NCI-H748 treated with DMSO at 0.1 percent for 48 hours (cell line): Measurements from ENCODE around the gene EDEM2.
"Not testable (repeated sequence)": the region's sequence is repeated elsewhere in the genome, so short reads cannot be mapped to it uniquely, and the experiment has no call there.

Experiments used
- DNase-seq: peaks from one replicate; lab custom pipeline; 2025; lab: John Stamatoyannopoulos, UW

Gene EDEM2

DNA sequence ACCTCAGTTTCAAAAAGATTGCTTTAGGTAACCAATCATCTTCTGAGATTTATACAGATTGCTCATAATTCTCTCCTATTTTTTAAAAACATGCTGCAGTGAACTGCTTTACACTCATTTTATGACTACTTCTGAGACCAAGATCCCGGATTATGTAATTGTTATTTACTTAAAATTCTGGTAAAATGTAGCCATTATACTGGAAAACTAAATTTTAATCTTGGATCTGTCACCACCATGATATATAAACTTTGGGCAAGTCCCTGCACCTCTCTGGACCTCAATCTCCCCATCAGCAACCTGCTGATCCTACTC, 24.3 kb upstream of the EDEM2 start:
- no peak for DNase-seq

DNA sequence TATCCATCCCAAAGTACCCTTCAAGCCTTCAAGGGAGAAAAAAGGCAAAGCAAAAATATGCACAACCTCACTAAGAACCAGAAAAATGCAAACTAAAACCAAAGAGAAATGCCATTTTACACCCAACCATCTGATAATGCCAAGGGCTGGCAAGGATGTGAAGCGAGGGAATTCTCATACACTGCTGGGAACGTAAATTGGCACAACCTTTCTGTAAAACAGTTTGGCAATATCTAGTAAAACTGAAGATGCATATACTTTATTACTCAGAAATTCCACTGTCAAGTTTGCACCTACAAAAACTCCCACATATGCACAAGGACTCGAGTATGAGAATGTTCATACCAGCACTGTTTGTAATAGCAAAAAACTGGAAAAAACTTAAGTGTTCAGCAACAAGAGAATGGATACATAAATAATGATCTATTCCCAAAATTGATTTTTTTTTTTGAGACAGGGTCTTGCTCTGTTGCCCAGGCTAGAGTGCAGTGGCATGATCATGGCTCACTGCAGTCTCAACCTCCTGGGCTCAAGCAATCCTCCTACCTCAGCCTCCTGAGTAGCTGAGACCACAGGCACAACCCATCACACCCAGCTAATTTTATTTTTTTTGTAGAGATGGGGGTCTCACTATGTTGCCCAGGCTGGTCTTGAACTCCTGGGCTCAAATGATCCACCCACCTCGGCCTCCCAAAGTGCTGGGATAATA, 21.7 kb upstream of the EDEM2 start:
- DNase-seq: not testable (repeated sequence)

DNA sequence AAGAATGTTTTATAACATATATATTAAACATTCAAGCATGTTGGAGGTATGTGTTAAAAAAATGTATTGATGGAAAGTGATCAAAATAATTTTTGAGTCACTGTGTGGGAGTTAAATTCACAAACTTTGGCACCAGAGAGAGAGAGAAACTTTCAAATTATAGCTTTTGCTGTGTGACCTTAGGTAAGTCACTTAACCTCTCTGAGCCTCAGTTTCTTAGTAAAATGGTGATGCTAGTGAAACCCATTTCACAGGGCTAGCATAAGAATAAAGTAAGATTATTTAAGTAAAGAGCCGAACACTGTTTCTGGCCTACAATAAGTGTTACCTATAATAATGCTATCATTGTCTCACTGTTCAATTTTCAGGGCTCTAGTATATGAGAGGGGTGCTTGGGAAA, 20.7 kb upstream of the EDEM2 start:
- DNase-seq: no peak

DNA sequence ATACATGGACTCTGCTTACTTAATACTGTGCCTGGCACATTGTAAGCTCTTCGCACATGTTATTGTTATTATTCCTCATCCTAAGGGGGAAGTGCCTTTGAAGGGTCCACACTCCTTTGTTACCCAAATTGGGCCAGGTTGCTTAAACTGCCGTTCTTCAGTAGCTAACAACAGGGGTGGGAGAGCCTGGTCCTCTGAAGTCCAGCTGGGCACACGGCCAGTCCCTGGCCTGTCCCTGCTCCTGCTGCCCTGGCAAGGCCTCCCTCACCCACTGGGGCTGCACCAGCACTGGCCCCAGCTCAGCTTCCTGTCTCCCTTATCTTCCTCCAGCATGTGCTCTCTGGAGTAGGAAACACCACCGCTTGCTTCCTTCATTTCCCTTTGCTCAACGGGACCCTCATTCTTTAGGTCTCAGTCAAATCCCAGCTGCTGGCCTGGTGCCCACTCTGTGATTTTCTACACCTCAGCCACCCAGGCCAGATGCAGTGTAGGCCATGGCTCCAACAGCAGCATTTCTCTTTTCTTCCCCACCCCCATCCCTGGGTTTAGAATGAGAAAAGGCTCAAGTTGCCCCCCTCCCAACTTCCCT, 19.2 kb upstream of the EDEM2 start:
- no peak for DNase-seq

DNA sequence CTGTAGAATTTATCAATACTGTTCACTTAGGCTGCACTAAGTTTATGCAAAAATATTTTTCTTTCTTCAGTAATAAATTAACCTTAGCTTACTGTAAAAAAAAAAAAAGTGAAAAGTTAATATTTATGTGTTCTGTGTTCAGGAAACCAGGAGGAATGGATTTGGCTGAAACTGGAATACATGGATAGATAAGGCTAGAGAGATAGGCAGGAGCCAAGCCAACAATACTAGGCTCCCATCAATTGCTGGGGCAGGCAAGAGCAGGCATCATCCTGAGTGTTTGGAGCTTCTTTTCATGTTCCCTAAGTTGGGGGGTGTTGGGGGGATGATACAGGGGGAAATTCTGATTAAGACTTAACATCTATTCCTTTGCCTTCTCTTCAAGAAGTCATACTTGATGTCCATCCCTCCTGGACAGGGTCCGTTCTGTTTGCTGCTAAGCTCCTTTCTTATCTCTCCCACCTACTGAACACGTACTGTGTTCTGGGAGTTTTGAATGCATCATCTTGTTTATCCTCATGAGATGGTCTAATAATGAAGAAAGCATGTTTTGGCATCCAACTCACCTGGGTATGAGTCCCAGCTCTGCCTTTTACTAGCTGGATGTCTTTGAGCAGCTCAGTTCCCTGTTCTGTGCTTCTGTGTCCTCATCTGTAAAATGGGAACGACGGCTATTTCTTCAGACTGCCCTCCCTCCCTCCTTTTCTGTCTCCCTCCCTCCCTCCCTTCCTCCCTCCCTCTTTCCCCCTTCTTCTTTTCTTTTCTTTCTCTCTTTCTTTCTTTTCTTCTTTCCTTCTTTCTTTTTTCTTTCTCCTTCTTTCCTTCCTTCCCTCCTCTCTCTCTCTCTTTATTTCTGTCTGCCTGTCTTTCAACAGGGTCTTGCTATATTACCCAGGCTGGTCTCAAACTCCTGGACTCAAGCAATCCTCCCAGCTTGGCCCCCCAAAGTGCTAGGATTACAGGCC, 18.4 kb upstream of the EDEM2 start:
- no peak for DNase-seq

DNA sequence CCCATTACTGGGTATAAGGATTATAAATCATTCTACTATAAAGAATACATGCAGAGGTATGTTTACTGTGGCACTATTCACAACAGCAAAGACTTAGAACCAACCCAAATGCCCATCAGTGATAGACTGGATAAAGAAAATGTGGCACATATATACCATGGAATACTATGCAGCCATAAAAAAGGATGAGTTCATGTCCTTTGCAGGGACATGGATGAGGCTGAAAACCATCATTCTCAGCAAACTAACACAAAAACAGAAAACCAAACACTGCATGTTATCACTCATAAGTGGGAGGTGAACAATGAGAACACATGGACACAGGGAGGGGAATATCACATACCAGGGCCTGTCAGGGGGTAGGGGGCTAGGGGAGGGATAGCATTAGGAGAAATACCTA, 17.4 kb upstream of the EDEM2 start:
- DNase-seq: not testable (repeated sequence)

GRCh38 chr20:35160341-35160740, 13.2 kb upstream of the EDEM2 start:
- not testable (repeated sequence) for DNase-seq

DNA sequence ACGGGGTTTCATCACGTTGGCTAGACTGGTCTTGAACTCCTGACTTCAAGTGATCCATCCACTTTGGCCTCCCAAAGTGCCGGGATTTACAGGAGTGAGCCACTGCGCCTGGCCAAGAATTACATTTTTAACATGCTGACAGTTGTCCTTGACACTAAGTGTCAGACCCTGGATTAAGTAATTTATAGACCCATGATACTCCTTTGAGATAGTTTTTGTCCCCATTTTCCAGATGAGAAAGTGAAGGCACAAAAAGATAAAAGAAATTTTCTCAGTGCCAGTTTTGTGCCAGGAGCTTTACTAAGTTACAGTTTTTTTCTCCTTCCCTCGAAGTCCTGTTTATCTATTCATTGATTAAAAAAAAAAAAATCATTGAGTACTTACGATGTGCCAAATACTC, 9.8 kb upstream of the EDEM2 start:
- no peak for DNase-seq

DNA sequence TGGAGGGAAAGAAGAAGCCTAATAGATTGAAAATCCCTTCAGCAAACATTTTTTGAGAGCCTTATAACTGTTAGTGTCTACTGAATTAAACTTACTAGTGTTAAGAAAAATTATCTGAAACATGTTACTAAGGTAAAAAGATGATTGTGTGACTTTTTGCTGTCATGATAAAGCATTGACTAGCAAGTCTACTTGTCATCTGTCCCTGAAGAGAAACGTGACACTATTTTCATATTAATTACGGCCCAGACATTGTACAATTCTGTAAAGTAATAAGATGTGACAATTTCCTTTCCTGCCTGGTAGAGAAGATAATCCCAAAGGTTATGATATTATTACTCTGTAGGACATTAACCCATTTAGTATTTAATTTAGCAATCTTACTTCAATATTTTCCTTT, 8.8 kb upstream of the EDEM2 start:
- DNase-seq: no peak

DNA sequence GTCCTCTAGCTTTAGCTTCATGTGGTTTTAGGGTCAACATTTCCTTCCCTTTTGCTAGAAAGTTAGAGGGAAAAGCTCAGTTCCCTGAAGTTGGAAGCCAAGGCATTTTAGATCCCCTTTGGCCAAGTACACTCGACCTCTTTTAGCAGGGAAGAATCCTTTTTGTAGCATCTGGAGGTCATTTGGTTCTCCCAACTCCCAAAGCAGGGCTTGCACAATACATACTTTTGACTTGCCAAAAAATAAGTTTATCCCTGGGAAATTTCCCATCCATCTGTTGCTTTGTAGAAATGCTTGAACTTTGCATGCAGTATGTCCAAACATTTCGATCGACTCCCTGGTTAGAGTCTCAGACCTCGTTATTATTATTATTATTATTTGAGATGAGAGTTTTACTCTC, 4.6 kb upstream of the EDEM2 start:
- no peak for DNase-seq

- DNase-seq: no peak
Observed at GRCh38 chr20:35150846-35151579, 3.9 kb upstream of the EDEM2 start.

DNA sequence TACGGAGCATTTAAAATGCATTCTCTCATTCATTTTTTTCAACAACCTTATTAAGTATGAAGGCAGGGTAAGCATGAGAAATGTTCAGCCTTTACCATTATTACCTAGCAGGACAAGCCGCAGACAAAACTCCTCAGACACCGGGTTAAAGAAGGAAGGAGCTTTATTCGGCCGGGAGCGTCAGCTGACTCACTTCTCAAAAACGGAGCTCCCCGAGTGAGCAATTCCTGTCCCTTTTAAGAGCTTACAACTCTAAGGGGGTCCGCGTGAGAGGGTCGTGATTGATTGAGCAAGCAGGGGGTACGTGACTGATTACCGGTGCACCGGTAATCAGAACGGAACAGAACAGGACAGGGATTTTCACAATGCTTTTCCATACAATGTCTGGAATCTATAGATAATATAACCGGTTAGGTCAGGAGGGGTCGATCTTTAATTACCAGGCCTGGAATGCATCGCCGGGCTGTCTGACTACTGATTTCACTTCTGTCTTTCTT, 487 bp upstream of the EDEM2 start:
- peak; percentile 50 for DNase-seq

GRCh38 chr20:35146299-35146919, 727 bp downstream of the EDEM2 start:
- DNase-seq: no peak

- peak; percentile 86 for DNase-seq
Observed at GRCh38 chr20:35145141-35145564, 2.0 kb downstream of the EDEM2 start.

- no peak for DNase-seq
Observed at GRCh38 chr20:35144694-35145093, 2.4 kb downstream of the EDEM2 start.

DNA sequence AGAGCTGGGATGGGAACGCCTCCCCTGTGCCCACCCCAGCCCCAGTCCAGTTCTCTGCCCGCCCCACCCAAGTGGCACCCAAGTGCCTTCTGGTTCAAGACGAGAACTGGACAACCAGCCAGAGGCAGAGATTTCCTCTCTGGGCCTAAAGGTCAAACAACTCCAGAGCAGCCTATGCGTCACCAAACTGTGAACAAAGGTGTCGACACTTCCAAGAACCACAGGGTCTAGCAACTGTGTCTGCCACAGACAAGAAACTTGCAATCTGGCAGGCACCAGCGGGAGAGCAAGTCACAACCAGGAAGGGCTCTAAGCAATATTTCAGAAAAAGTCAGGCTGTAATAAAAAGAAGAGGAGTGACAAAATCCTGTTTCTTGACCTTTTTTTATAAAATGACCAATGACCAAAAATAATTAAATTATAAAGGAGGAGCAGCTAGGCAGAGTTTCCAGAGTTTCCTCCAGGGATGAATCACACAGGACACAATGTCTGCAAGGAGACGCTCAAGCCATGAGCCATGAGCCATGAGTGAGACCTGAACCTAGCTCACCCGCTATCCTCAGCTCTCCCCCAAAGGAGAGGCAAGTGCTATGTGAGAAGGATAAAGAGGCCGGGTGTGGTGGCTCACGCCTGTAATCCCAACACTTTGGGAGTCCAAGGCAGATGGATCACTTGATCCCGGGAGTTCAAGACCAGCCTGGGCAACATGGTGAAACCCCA, 11.1 kb downstream of the EDEM2 start:
- no peak for DNase-seq

GRCh38 chr20:35134880-35135279, 12.3 kb downstream of the EDEM2 start:
- no peak for DNase-seq

DNA sequence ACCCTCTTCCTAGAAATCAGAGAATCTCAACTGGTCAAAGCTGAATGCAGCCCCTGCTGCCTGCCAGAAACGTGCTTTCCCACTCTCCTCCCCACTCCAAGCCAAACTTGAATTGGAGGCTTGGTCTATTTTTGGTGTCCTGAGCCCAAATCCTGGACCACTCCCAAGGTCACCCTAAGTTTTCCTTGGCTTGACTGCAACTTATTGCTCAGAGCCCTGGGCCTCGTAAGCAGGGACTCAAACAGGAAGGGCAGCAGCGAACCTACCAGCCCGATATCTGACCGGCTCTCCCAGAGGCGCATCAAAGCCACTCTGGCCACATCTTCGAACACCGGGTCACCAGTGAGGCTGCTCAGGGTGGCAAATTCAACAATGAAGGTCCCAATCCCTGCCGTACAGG, 12.7 kb downstream of the EDEM2 start:
- DNase-seq: no peak

- no peak for DNase-seq
Observed at GRCh38 chr20:35133735-35134134, 13.4 kb downstream of the EDEM2 start.

GRCh38 chr20:35133031-35133430, 14.1 kb downstream of the EDEM2 start:
- no peak for DNase-seq

GRCh38 chr20:35131934-35132333, 15.2 kb downstream of the EDEM2 start:
- DNase-seq: no peak
